Heart left ventricle (tissue), 16 donors: ENCODE data around the gene JAK3. TPM values are rescaled to one million over a fixed set of nuclear protein-coding genes. Genes with fewer than 3 reads are reported as not detected.
"Not testable (repeated sequence)": the region's sequence is repeated elsewhere in the genome, so short reads cannot be mapped to it uniquely, and the experiment has no call there.

Source experiments
- ATAC-seq, 4 donors: fragments of 200-7000 bp; cut with Tn5 transposase; one replicate each; pipeline ENCODE4 v1.9.1; 2020 to 2022; ENCODE audit warnings: moderate library complexity in 4 of 4, mild to moderate bottlenecking in 3 of 4, moderate number of reproducible peaks in 1 of 4
- DNase-seq, 5 donors: peaks; one replicate each; pipeline ENCODE4 v3.0.0-alpha.2; 2020
- H3K27ac ChIP-seq, 12 donors: fragments of 200-600 bp; sonication (generic) in 4 of 12; one replicate each; pipeline versions ENCODE4 v1.5.0 to v1.8.0; 2016 to 2022; ENCODE audit warnings: mild to moderate bottlenecking in 2 of 12
- H3K27me3 ChIP-seq, 9 donors: fragments of 200-600 bp; sonication (generic) in 2 of 9; one replicate each; pipeline versions ENCODE4 v1.5.1 to v1.8.0; 2016 to 2022; ENCODE audit warnings: mild to moderate bottlenecking in 3 of 9
- H3K36me3 ChIP-seq, 9 donors: fragments of 200-600 bp; sonication (generic) in 2 of 9; one replicate each; pipeline versions ENCODE4 v1.5.0 to v1.8.0; 2018 to 2022; ENCODE audit warnings: mild to moderate bottlenecking in 2 of 9
- H3K4me1 ChIP-seq, 12 donors: fragments of 200-600 bp; sonication (generic) in 4 of 12; one replicate each; pipeline versions ENCODE4 v1.5.0 to v1.8.0; 2016 to 2022; ENCODE audit warnings: mild to moderate bottlenecking in 3 of 12
- H3K4me3 ChIP-seq, 12 donors: fragments of 200-600 bp; sonication (generic) in 4 of 12; one replicate each; pipeline versions ENCODE4 v1.5.0 to v1.8.0; 2017 to 2022; ENCODE audit warnings: mild to moderate bottlenecking in 9 of 12, moderate library complexity in 4 of 12
- H3K9me3 ChIP-seq, 12 donors: fragments of 200-600 bp; sonication (generic) in 4 of 12; one replicate each; pipeline versions ENCODE4 v1.5.0 to v1.8.0; 2016 to 2022; ENCODE audit warnings: mild to moderate bottlenecking in 1 of 12
- POLR2A ChIP-seq, 2 donors: fragments of 450-650 bp; IDR thresholded peaks; one replicate each; pipeline ENCODE4 v1.6.1; 2017; ENCODE audit warnings: antibody characterized with exemption in 2 of 2, mild to moderate bottlenecking in 2 of 2, moderate library complexity in 2 of 2
- WGBS, 4 donors: extraction: QIAGEN DNeasy Blood & Tissue Kit in 2 of 4; methylation state at CpG; one replicate each; pipeline versions ENCODE4 v1.1.5 to v1.1.7; 2013 to 2018; 5-methylcytosine and 5-hydroxymethylcytosine counted together
- intact Hi-C, 10 donors: fragments of 100-400 bp; cut with DNase I; formaldehyde crosslinking; loops; one replicate each; pipeline versions ENCODE4 v1.11.1 to v1.14.2; 2022
- polyA plus RNA-seq, 2 donors: library from polyadenylated mRNA; stranded (reverse); fragments of 200-250 nt; gene quantifications; one replicate each; pipeline ENCODE4 v1.2.3, GENCODE V29; 2013
- total RNA-seq, 9 donors: library from RNA; depleted of rRNA in 2 of 9; stranded (reverse); fragments of >200 nt in 2 of 9; fragmentation: NEBNext Ultra II Directional in 3 of 9; extraction: Animal tissue kit (Norgen Biotek cat#: 25700) in 3 of 9; gene quantifications; one replicate each; pipeline versions ENCODE4 v1.1.0 to v1.2.4, GENCODE V29; 2016 to 2023
- TF ChIP-seq, protein P1 (sequence below), 12 donors: fragments of 200-600 bp; sonication (generic) in 4 of 12; IDR thresholded peaks; one replicate each; pipeline versions ENCODE4 v1.5.0 to v1.8.0; 2018 to 2022; ENCODE audit warnings: antibody characterized with exemption in 12 of 12, mild to moderate bottlenecking in 5 of 12
- donor health status: ischemic (EF 13 %, LVEDD 7.1; RV severe dilation, severe dysfunction).
- donor health status: healthy with polysubstance abuse.
- donor health status: DM: no; HTN: yes; CAD: no.
- donor health status: DM: no; HTN: no; CAD: no.
- donor health status: ischemic (EF 25% LVEDD 6.9; RV normal size, moderate dysfunction).
- donor health status: ischemic (EF 25% LVEDD 5.7; RV mildly dilated, moderate dysfunction).
- donor health status: healthy.
- donor health status: DM: yes; HTN: yes; CAD: no.
- donor health status: ischemic (EF 35%, LVEDD 5.7; RV mildly dilated, moderate dysfunction).
- donor health status: nonischemic (EF 11% LVEDD 7.7; RV severe dilation, severe dysfunction).
- donor health status: DM: yes; HTN: yes; CAD: no.
- donor health status: PGD.
- donor health status: ischemic (EF 29% LVEDD 5.4; RV normal size, mild dysfunction).
- donor health status: nonischemic (EF 23%, LVEDD 6.1; RV moderate dilation, normal function).

Gene JAK3
- total and polyA plus RNA-seq, 11 donors: 0.77 to 29.2 (median 1.8) TPM

- no peak for TF ChIP-seq POLR2A (IDR thresholded peaks at IDR 0.05)
- TF ChIP-seq, protein P1, sequence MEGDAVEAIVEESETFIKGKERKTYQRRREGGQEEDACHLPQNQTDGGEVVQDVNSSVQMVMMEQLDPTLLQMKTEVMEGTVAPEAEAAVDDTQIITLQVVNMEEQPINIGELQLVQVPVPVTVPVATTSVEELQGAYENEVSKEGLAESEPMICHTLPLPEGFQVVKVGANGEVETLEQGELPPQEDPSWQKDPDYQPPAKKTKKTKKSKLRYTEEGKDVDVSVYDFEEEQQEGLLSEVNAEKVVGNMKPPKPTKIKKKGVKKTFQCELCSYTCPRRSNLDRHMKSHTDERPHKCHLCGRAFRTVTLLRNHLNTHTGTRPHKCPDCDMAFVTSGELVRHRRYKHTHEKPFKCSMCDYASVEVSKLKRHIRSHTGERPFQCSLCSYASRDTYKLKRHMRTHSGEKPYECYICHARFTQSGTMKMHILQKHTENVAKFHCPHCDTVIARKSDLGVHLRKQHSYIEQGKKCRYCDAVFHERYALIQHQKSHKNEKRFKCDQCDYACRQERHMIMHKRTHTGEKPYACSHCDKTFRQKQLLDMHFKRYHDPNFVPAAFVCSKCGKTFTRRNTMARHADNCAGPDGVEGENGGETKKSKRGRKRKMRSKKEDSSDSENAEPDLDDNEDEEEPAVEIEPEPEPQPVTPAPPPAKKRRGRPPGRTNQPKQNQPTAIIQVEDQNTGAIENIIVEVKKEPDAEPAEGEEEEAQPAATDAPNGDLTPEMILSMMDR (IDR thresholded peaks at IDR 0.05): no peak
- Histone ChIP-seq H3K4me3 (no peak overlapping the region), H3K36me3 (no peaks in the 10 kb centered on the region), H3K4me1 (peaks cover 0 to 13% (median 0%) of the 10 kb centered on the region in 12 donors), H3K27me3 (peaks cover 0 to 37% (median 6%) of the 10 kb centered on the region in 9 donors), H3K9me3 (no peaks in the 10 kb centered on the region), H3K27ac (no peak overlapping the region)
- no peak for DNase-seq
- no peak for ATAC-seq
- intact Hi-C loops: no loop called here
- 62 to 67% (median 65%) methylated on average over 12 of the region's 12 CpGs for WGBS, 4 donors
These were observed 45.5 kb downstream of the JAK3 start for GRCh38 chr19:17802137-17802858.

- Histone ChIP-seq H3K27me3 (peaks cover 12 to 71% (median 38%) of the 10 kb centered on the region in 9 donors), H3K4me1 (peaks cover 0 to 21% (median 0%) of the 10 kb centered on the region in 12 donors)
- H3K36me3 ChIP-seq, H3K9me3 ChIP-seq, ATAC-seq, intact Hi-C loops, H3K27ac ChIP-seq, DNase-seq, H3K4me3 ChIP-seq: not testable (repeated sequence)
- 78 to 88% (median 81%) methylated on average over 3 of the region's 3 CpGs for WGBS, 4 donors
These were observed 49.2 kb downstream of the JAK3 start for GRCh38 chr19:17798599-17798998.

GRCh38 chr19:17797424-17798201, 50.2 kb downstream of the JAK3 start:
- DNase-seq (no peak), ATAC-seq (no peak)
- TF ChIP-seq, protein P1 (IDR thresholded peaks at IDR 0.05): no peak
- no peak for TF ChIP-seq POLR2A (IDR thresholded peaks at IDR 0.05)
- H3K9me3 ChIP-seq: no peaks in the 10 kb centered on the region
- 65 to 69% (median 68%) methylated on average over 10 to 11 of the region's 11 CpGs for WGBS, 4 donors
- no peaks in the 10 kb centered on the region for H3K36me3 ChIP-seq
- H3K27me3 ChIP-seq: peaks cover 12 to 78% (median 42%) of the 10 kb centered on the region in 9 donors
- intact Hi-C loops: no loop called here
- peaks cover 0 to 11% (median 0%) of the 10 kb centered on the region in 12 donors for H3K4me1 ChIP-seq
- H3K27ac ChIP-seq: no peak overlapping the region
- no peak overlapping the region for H3K4me3 ChIP-seq

DNA sequence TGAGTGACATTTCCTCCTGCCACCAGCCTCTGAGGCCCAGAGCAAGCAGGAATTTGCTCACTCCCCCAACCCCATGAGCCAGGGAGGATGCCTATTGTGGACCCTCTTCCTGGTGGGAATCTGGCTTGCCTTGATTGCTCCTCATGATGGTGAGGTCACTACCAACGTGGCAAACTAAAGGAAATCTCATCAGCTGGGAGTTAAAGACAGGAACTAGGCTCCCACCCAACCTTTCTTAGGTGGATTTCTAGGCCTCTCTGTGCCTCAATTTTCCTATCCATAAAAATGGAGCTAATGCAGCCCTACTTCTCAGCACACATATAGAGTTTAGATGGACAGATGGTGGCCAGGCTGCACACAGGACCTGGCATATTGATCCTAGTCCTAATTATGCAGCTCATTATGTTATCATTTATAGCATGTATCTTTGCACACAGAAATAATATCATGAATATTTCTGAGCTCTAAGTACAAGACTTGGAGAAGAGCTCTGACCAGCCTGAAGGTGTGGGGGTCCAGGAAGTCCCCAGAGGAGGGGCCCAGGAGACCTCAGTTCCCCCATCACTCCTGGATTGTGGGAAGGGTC, 50.9 kb downstream of the JAK3 start:
- Histone ChIP-seq H3K27me3 (peaks cover 12 to 83% (median 38%) of the 10 kb centered on the region in 9 donors), H3K4me1 (peaks cover 0 to 12% (median 0%) of the 10 kb centered on the region in 12 donors), H3K36me3 (no peaks in the 10 kb centered on the region), H3K9me3 (no peaks in the 10 kb centered on the region), H3K27ac (no peak overlapping the region), H3K4me3 (no peak overlapping the region)
- intact Hi-C loops: no loop called here
- WGBS, 4 donors: 49 to 53% (median 50%) methylated on average over 1 of the region's 1 CpG; no CpG with 5 or more reads in 1 of the 4 donors
- TF ChIP-seq POLR2A (IDR thresholded peaks at IDR 0.05): no peak
- TF ChIP-seq, protein P1 (IDR thresholded peaks at IDR 0.05): no peak
- ATAC-seq (no peak), DNase-seq (no peak)
